Panc1 (cell line): Measurements from ENCODE around the gene PIEZO1. TPM values are rescaled to one million over a fixed set of nuclear protein-coding genes. Genes with fewer than 3 reads are reported as not detected.

ENCODE experiments used
- ATAC-seq: fragments of 200-7000 bp; cut with Tn5 transposase; 2 replicates; pipeline ENCODE4 v1.9.1; 2020; ENCODE audit warnings: mild to moderate bottlenecking, moderate library complexity
- BruUV-seq: library from RNA; stranded (reverse); fragments of 400-500 nt; replicated peaks from 2 replicates; lab custom pipeline; 2021; lab: Mats Ljungman, UMichigan
- CTCF ChIA-PET: fragments of 300-600 bp; sonication (Branson Sonifier 250); formaldehyde crosslinking; loops from one replicate; lab custom pipeline; 2022; ENCODE audit warnings: antibody characterized with exemption; lab: Charles Lee
- POLR2A ChIA-PET: fragments of 300-600 bp; sonication (Branson Sonifier 250); formaldehyde crosslinking; loops from one replicate; lab custom pipeline; 2022; ENCODE audit warnings: antibody characterized with exemption; lab: Charles Lee
- DNase-seq: peaks from one replicate; pipeline ENCODE4 v3.0.0-alpha.2; 2010; ENCODE audit warnings: low read depth, low spot score
- H3K27ac ChIP-seq: 2 replicates; pipeline ENCODE4 v1.5.1; 2011; ENCODE audit warnings: mild to moderate bottlenecking, low read length, inconsistent platforms
- H3K27me3 ChIP-seq: fragments of 200-500 bp; sonication (Bioruptor generic); 2 replicates; pipeline ENCODE4 v1.6.0; 2014; ENCODE audit warnings: low read length, inconsistent platforms; ENCODE audit not compliant: control insufficient read depth, insufficient read depth
- H3K36me3 ChIP-seq: fragments of 200-500 bp; sonication (Bioruptor generic); 2 replicates; pipeline ENCODE4 v1.5.1; 2014; ENCODE audit warnings: inconsistent platforms, mild to moderate bottlenecking, low read length, moderate library complexity; ENCODE audit not compliant: control insufficient read depth, insufficient read depth
- H3K4me1 ChIP-seq: 2 replicates; pipeline ENCODE4 v1.5.1; 2011; ENCODE audit warnings: inconsistent platforms, mild to moderate bottlenecking, low read length, moderate library complexity; ENCODE audit not compliant: control insufficient read depth, insufficient read depth
- H3K4me3 ChIP-seq, 2 experiments: 2 replicates each; pipeline ENCODE4 v1.5.1; 2011 to 2012; ENCODE audit warnings: low read depth in 2 of 2, low read length in 2 of 2, mild to moderate bottlenecking in 2 of 2, inconsistent platforms in 1 of 2, moderate library complexity in 1 of 2
- H3K9me3 ChIP-seq: fragments of 200-500 bp; sonication (Bioruptor generic); 2 replicates; pipeline ENCODE4 v1.5.1; 2014; ENCODE audit warnings: low read depth, mild to moderate bottlenecking, inconsistent platforms, low read length, moderate library complexity; ENCODE audit not compliant: control insufficient read depth, insufficient read depth
- POLR2AphosphoS5 ChIP-seq: IDR thresholded peaks from 2 replicates; pipeline ENCODE4 v1.6.1; 2012; ENCODE audit warnings: mild to moderate bottlenecking, low read depth, low read length, moderate library complexity
- SIN3A ChIP-seq: IDR thresholded peaks from 2 replicates; pipeline ENCODE4 v1.6.1; 2012; ENCODE audit warnings: low read depth, mild to moderate bottlenecking, low read length, moderate library complexity, borderline replicate concordance; ENCODE audit not compliant: insufficient read depth
- TCF7L2 ChIP-seq: IDR thresholded peaks from 2 replicates; pipeline ENCODE4 v1.6.1; 2011; ENCODE audit warnings: mild to moderate bottlenecking, low read depth, low read length, inconsistent platforms
- in situ Hi-C: cut with HindIII; loops from 2 replicates; pipeline ENCODE4 v1.10.0; 2016; ENCODE audit warnings: low sequenced_read_pairs, low pct_unique_long_range_greater_than_20kb
- intact Hi-C: fragments of 100-400 bp; cut with micrococcal nuclease; formaldehyde crosslinking; loops from one replicate; pipeline ENCODE4 v1.10.0; 2022; ENCODE audit not compliant: unreplicated experiment
- total RNA-seq: library from RNA; stranded (reverse); gene quantifications from one replicate; pipeline ENCODE4 v1.2.1, GENCODE V29; 2021; ENCODE audit not compliant: unreplicated experiment
- TF ChIP-seq, protein P1 (sequence below): fragments of 450-650 bp; IDR thresholded peaks from 2 replicates; pipeline ENCODE4 v1.5.1; 2017; ENCODE audit warnings: mild to moderate bottlenecking
- TF ChIP-seq, protein P2 (sequence below), 2 experiments: IDR thresholded peaks; 2 replicates each; pipeline ENCODE4 v1.6.1; 2011 to 2012; ENCODE audit warnings: low read depth in 2 of 2, control low read depth in 1 of 2, low read length in 1 of 2, mild to moderate bottlenecking in 1 of 2, moderate library complexity in 1 of 2; ENCODE audit not compliant: insufficient read depth in 1 of 2

PIEZO1 gene
- total RNA-seq, 1 experiment from 2014 or later, result 175 TPM

DNA sequence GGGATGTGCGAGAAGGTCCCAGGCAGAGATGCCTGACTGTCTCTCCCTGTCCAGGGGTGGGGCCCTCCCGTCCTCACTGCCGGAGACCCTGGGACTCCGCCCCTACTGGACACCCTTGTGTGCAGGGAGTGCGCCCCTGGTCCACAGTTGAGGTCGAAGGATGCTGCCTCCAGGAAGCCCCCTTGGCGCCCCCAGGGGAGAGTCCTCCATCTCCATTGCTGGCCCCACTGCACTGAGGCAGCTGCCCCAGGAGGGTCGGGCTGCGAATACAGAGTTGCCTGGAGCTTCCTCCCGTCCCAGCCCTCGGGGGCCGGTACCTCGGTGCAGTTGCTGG, 52.1 kb downstream of the PIEZO1 start:
- no TSS peak for BruUV-seq
- Histone ChIP-seq H3K9me3 (no peaks in the 10 kb centered on the region), H3K27ac (no peak overlapping the region), H3K4me1 (no peaks in the 10 kb centered on the region; the same call in 1 of the 2 replicates), H3K27me3 (no peaks in the 10 kb centered on the region), H3K4me3 (no peak overlapping the region), H3K36me3 (no peaks in the 10 kb centered on the region; the same call in 1 of the 2 replicates)
- DNase-seq (no peak), ATAC-seq (0 out of 2 replicates have a peak, but pooled peaks have one; percentile 9)
- POLR2A ChIA-PET, result no interaction called here
- TF ChIP-seq, protein P1, sequence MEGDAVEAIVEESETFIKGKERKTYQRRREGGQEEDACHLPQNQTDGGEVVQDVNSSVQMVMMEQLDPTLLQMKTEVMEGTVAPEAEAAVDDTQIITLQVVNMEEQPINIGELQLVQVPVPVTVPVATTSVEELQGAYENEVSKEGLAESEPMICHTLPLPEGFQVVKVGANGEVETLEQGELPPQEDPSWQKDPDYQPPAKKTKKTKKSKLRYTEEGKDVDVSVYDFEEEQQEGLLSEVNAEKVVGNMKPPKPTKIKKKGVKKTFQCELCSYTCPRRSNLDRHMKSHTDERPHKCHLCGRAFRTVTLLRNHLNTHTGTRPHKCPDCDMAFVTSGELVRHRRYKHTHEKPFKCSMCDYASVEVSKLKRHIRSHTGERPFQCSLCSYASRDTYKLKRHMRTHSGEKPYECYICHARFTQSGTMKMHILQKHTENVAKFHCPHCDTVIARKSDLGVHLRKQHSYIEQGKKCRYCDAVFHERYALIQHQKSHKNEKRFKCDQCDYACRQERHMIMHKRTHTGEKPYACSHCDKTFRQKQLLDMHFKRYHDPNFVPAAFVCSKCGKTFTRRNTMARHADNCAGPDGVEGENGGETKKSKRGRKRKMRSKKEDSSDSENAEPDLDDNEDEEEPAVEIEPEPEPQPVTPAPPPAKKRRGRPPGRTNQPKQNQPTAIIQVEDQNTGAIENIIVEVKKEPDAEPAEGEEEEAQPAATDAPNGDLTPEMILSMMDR, result no peak
- TF ChIP-seq, protein P2, sequence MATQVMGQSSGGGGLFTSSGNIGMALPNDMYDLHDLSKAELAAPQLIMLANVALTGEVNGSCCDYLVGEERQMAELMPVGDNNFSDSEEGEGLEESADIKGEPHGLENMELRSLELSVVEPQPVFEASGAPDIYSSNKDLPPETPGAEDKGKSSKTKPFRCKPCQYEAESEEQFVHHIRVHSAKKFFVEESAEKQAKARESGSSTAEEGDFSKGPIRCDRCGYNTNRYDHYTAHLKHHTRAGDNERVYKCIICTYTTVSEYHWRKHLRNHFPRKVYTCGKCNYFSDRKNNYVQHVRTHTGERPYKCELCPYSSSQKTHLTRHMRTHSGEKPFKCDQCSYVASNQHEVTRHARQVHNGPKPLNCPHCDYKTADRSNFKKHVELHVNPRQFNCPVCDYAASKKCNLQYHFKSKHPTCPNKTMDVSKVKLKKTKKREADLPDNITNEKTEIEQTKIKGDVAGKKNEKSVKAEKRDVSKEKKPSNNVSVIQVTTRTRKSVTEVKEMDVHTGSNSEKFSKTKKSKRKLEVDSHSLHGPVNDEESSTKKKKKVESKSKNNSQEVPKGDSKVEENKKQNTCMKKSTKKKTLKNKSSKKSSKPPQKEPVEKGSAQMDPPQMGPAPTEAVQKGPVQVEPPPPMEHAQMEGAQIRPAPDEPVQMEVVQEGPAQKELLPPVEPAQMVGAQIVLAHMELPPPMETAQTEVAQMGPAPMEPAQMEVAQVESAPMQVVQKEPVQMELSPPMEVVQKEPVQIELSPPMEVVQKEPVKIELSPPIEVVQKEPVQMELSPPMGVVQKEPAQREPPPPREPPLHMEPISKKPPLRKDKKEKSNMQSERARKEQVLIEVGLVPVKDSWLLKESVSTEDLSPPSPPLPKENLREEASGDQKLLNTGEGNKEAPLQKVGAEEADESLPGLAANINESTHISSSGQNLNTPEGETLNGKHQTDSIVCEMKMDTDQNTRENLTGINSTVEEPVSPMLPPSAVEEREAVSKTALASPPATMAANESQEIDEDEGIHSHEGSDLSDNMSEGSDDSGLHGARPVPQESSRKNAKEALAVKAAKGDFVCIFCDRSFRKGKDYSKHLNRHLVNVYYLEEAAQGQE (IDR thresholded peaks at IDR 0.05; ENCODE audit: insufficient read depth in 1 of 2, low read depth in 2 of 2, low read length in 1 of 2), result no peak
- no peak for TF ChIP-seq TCF7L2
- in situ Hi-C loops, result no loop called here
- intact Hi-C loops, result loop anchor here (10.0 kb wide), 1 partner anchor 52 kb away; the partner anchor contains the start of gene PIEZO1
- CTCF ChIA-PET, result no interaction called here

DNA sequence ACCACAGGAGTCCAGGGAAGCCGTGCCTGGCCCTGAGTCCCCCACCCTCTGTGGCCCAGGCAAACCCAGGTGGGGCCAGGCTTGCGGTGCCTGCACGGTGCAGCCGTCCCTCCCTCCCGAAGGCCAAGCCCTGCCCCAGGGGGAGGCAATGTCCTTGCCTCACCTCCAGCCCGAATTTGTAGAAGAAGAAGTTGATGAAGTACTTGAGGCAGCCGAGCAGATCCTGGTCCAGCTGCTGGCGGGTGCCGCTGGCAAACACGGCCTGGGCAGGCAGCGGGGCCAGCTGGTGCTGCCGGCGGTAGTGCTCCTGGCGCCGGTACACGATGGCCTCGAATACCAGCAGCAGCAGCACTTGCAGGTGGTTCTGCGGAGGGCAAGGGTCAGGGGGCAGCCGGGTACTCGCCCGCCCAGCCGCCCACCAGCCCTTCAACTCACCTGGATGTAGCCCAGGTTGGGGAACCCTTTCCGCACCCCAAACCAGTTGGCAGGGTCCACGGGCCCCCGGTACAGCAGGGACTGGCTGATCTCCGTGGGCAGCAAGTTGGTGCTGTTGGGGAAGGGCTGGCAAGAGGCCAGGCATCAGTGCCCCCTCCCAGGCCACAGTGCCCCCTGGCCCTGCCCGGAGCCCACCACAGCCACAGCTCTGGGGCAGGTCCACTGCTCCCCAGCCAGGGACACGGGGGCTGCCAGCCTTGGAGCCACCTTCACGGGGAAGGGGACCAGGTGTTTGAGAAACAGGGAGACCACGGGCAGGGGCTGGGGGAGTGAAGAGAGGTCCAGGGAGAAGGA, 52.7 kb downstream of the PIEZO1 start:
- POLR2A ChIA-PET, result no interaction called here
- no TSS peak for BruUV-seq
- Histone ChIP-seq H3K9me3 (no peaks in the 10 kb centered on the region), H3K36me3 (no peaks in the 10 kb centered on the region; the same call in 1 of the 2 replicates), H3K4me3 (no peak overlapping the region), H3K4me1 (no peaks in the 10 kb centered on the region; the same call in 1 of the 2 replicates), H3K27me3 (no peaks in the 10 kb centered on the region), H3K27ac (no peak overlapping the region)
- peak; percentile 72 for ATAC-seq
- in situ Hi-C loops, result no loop called here
- CTCF ChIA-PET, result no interaction called here
- TF ChIP-seq, protein P1, result no peak
- TF ChIP-seq, protein P2 (IDR thresholded peaks at IDR 0.05; ENCODE audit: insufficient read depth in 1 of 2, low read depth in 2 of 2, low read length in 1 of 2), result no peak
- TF ChIP-seq TCF7L2, result no peak
- TF ChIP-seq POLR2AphosphoS5, result no peak
- no peak for TF ChIP-seq SIN3A
- no peak for DNase-seq
- intact Hi-C loops, result loop anchor here (10.0 kb wide), 1 partner anchor 52 kb away; the partner anchor contains the start of gene PIEZO1
